ENCODE measurements around the gene CYTH1. TPM values are rescaled to one million over a fixed set of nuclear protein-coding genes. Genes with fewer than 3 reads are reported as not detected.
A peak's percentile ranks its signal among the peaks of the same experiment; 100 is the strongest.

The CYTH1 gene, protein sequence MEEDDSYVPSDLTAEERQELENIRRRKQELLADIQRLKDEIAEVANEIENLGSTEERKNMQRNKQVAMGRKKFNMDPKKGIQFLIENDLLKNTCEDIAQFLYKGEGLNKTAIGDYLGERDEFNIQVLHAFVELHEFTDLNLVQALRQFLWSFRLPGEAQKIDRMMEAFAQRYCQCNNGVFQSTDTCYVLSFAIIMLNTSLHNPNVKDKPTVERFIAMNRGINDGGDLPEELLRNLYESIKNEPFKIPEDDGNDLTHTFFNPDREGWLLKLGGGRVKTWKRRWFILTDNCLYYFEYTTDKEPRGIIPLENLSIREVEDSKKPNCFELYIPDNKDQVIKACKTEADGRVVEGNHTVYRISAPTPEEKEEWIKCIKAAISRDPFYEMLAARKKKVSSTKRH
- total RNA-seq (100 to 1,000 TPM; 521 to 525 TPM), total RNA-seq (69.9 to 1,139 (median 602) reads per million in 172 experiments)
- polyA plus RNA-seq (2013, experiment 1 of 2) = 249 TPM
- 269 TPM for polyA plus RNA-seq (2013, experiment 2 of 2)

DNA sequence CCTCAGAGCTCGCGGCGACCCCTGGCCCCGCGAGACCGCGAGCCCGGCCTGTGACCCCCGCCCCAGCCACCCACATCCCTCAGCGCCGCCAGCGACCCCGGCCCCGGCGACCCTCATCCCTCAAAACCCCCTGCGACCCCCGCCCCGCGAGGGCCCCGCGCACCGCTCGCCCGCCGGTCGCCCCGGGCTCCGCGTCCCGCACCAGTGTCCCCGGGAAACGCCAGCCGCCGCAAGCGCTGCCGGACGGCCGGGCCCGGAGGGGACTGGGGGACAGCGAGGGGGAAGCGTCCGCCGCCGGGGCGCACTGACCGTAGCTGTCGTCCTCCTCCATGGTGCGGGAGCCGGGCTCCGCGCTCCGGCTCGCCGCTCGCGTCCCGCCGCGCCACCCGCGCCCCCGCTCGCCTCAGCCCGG lies at the start of gene CYTH1:
Gene CYTH1 (minus strand): TSS at position 381 of the 412 bp plus-strand sequence. CDS start 50 bp downstream, at position 331.
- TF ChIP-seq, protein P1, sequence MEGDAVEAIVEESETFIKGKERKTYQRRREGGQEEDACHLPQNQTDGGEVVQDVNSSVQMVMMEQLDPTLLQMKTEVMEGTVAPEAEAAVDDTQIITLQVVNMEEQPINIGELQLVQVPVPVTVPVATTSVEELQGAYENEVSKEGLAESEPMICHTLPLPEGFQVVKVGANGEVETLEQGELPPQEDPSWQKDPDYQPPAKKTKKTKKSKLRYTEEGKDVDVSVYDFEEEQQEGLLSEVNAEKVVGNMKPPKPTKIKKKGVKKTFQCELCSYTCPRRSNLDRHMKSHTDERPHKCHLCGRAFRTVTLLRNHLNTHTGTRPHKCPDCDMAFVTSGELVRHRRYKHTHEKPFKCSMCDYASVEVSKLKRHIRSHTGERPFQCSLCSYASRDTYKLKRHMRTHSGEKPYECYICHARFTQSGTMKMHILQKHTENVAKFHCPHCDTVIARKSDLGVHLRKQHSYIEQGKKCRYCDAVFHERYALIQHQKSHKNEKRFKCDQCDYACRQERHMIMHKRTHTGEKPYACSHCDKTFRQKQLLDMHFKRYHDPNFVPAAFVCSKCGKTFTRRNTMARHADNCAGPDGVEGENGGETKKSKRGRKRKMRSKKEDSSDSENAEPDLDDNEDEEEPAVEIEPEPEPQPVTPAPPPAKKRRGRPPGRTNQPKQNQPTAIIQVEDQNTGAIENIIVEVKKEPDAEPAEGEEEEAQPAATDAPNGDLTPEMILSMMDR (IDR thresholded peaks at IDR 0.05) = no peak
- H3K9me3 ChIP-seq (ENCODE audit: control insufficient read depth in 1 of 2, insufficient read depth in 1 of 2, low read length in 2 of 2) = no peaks in the 10 kb centered on the region
- H3K27me3 ChIP-seq (ENCODE audit: control insufficient read depth in 1 of 2, insufficient read depth in 2 of 2, low read length in 2 of 2) = no peaks in the 10 kb centered on the region
- ChIA-PET POLR2A (interaction anchor here (0.6 to 6.2 kb wide), 12 partner anchors 8 to 61 kb away, joined by 3 to 60 read pairs (median 5); no protein-coding TSS in a partner anchor), CTCF (no interaction called here)
- peak within 1 kb of the TSS; percentile 93 for H3K4me3 ChIP-seq (ENCODE audit: low read length)
- Mint-ChIP-seq H3K4me3 (peak within 1 kb of the TSS; percentile 96), H3K36me3 (ENCODE audit: low read depth) (peaks cover 44% of the 10 kb centered on the region), H3K4me1 (ENCODE audit: low read depth) (peaks cover 59% of the 10 kb centered on the region), H3K27ac (peak within 1 kb of the TSS; percentile 95), H3K27me3 (no peaks in the 10 kb centered on the region), H3K9me3 (no peaks in the 10 kb centered on the region)
- peak within 1 kb of the TSS; percentile 88 to 97 for H3K27ac ChIP-seq (ENCODE audit: low read depth in 1 of 2, low read length in 2 of 2)
- peaks cover 7% of the 10 kb centered on the region for H3K36me3 ChIP-seq (ENCODE audit: insufficient read depth, low read length)
- intact Hi-C loops (cut with DNase I, micrococcal nuclease) = loop anchor here (1.0 to 5.0 kb wide), 4 partner anchors 35 to 59 kb away; partner anchors contain the start of gene USP36 (in 1 of the 2)
- H3K4me1 ChIP-seq (ENCODE audit: insufficient read depth, low read length) = peaks cover 77% of the 10 kb centered on the region
- ATAC-seq (ENCODE audit: poor library complexity) = no peak
- no peak for DNase-seq

DNA sequence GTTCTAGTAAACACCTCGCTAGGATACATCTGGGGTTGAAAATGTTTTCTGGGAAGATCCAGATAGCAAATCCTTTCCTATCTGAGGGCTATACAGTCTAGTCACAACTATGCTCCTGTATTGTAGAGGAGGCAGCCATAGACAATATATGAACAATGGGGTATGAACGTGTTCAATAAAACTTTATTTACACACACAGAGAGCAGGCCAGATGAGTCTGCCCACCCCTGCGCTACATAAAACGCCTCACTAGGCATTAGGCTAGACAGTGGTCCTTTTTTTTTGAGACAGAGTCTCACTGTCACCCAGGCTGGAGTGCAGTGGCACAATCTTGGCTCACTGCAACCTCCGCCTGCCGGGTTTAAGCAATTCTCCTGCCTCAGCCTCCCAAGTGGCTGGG lies 47.4 kb upstream of the CYTH1 start:
- H3K4me3 Mint-ChIP-seq = no peak overlapping the region
- H3K36me3 Mint-ChIP-seq (ENCODE audit: low read depth) = peaks cover 99% of the 10 kb centered on the region
- CTCF ChIA-PET = interaction anchor here (0.6 to 1.0 kb wide), 2 partner anchors 92 to 121 kb away, joined by 3 read pairs; no protein-coding TSS in a partner anchor
- TF ChIP-seq, protein P1 (IDR thresholded peaks at IDR 0.05) = no peak
- no peaks in the 10 kb centered on the region for H3K27me3 Mint-ChIP-seq
- no peak overlapping the region for H3K27ac ChIP-seq (ENCODE audit: low read depth in 1 of 2, low read length in 2 of 2)
- intact Hi-C loops (cut with DNase I, micrococcal nuclease) = no loop called here
- DNase-seq = no peak
- H3K9me3 ChIP-seq (ENCODE audit: control insufficient read depth in 1 of 2, insufficient read depth in 1 of 2, low read length in 2 of 2) = no peaks in the 10 kb centered on the region
- H3K4me1 ChIP-seq (ENCODE audit: insufficient read depth, low read length) = peaks cover 13% of the 10 kb centered on the region
- no peaks in the 10 kb centered on the region for H3K27me3 ChIP-seq (ENCODE audit: control insufficient read depth in 1 of 2, insufficient read depth in 2 of 2, low read length in 2 of 2)
- no peak for ATAC-seq (ENCODE audit: poor library complexity)
- POLR2A ChIA-PET = interaction anchor here (2.2 kb wide), 1 partner anchor 10 kb away, joined by 10 read pairs; no protein-coding TSS in a partner anchor
- H3K36me3 ChIP-seq (ENCODE audit: insufficient read depth, low read length) = peaks cover 95% of the 10 kb centered on the region
- H3K4me1 Mint-ChIP-seq (ENCODE audit: low read depth) = peaks cover 60% of the 10 kb centered on the region
- no peak overlapping the region for H3K4me3 ChIP-seq (ENCODE audit: low read length)
- no peaks in the 10 kb centered on the region for H3K9me3 Mint-ChIP-seq
- no peak overlapping the region for H3K27ac Mint-ChIP-seq

DNA sequence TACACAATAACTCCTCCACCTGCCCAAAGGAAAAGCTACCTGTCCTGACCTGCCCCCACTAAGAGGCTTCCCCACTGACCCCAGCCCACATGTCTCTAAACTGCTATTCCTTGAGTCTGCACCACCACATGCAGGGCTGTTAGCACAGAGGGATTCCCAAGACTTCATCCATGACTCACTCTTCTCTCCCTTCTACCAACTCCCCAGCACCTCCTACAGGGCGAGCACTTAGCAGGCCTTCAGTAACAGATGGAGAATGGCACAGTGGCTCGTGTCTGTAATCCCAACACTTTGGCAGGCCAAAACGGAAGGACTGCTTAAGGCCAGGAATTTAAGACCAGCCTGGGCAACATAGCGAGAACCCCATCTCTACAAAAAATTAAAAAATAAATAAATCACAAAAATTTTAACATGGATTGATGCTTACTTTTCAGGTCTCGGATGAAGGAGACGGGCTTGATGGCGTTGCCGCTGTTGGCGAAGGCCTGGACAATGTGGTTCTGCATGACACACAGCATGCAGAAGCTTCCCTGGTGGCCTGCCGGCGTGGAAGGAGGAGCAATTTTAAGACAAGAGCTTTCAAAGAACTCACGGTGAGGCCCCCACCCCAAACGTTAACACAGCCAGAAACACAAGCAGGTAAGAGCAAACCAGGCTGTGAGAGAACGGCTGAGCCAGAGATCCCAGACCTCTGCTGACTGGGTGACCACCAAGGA lies 46.6 kb upstream of the CYTH1 start:
- H3K27ac ChIP-seq (ENCODE audit: low read depth in 1 of 2, low read length in 2 of 2) = no peak overlapping the region
- ATAC-seq (ENCODE audit: poor library complexity) (peak; percentile 53), DNase-seq (peak in 4 of 14 experiments; percentile 16 to 51 (median 33))
- peaks cover 95% of the 10 kb centered on the region for H3K36me3 ChIP-seq (ENCODE audit: insufficient read depth, low read length)
- H3K9me3 Mint-ChIP-seq = no peaks in the 10 kb centered on the region
- intact Hi-C loops (cut with DNase I, micrococcal nuclease) = no loop called here
- peaks cover 67% of the 10 kb centered on the region for H3K4me1 Mint-ChIP-seq (ENCODE audit: low read depth)
- TF ChIP-seq, protein P1 (IDR thresholded peaks at IDR 0.05) = no peak
- H3K4me3 ChIP-seq (ENCODE audit: low read length) = no peak overlapping the region
- H3K4me1 ChIP-seq (ENCODE audit: insufficient read depth, low read length) = peaks cover 15% of the 10 kb centered on the region
- POLR2A ChIA-PET = interaction anchor here (2.2 kb wide), 1 partner anchor 9 kb away, joined by 10 read pairs; no protein-coding TSS in a partner anchor
- no peak overlapping the region for H3K4me3 Mint-ChIP-seq
- CTCF ChIA-PET = interaction anchor here (1.0 kb wide), 1 partner anchor 121 kb away, joined by 3 read pairs; no protein-coding TSS in a partner anchor
- H3K9me3 ChIP-seq (ENCODE audit: control insufficient read depth in 1 of 2, insufficient read depth in 1 of 2, low read length in 2 of 2) = no peaks in the 10 kb centered on the region
- no peaks in the 10 kb centered on the region for H3K27me3 Mint-ChIP-seq
- H3K36me3 Mint-ChIP-seq (ENCODE audit: low read depth) = peaks cover 99% of the 10 kb centered on the region
- H3K27me3 ChIP-seq (ENCODE audit: control insufficient read depth in 1 of 2, insufficient read depth in 2 of 2, low read length in 2 of 2) = no peaks in the 10 kb centered on the region
- H3K27ac Mint-ChIP-seq = peak overlapping the region; percentile 91

Data from CD4-positive, alpha-beta T cell (primary cell).